Measurements from ENCODE around the gene UST.

Gene UST

GRCh38 chr6:149084808-149085556 lies 338.2 kb downstream of the UST start:
- H3K27ac ChIP-seq (ENCODE audit: low read length), result no peak overlapping the region
- H3K4me1 ChIP-seq (ENCODE audit: control insufficient read depth, low read depth, low read length), result no peaks in the 10 kb centered on the region
- no peaks in the 10 kb centered on the region for H3K36me3 ChIP-seq (ENCODE audit: control insufficient read depth, low read depth, low read length)

GRCh38 chr6:149085557-149085938 lies 338.7 kb downstream of the UST start:
- Histone ChIP-seq H3K4me3 (ENCODE audit: low read length) (no peak overlapping the region), H3K9ac (ENCODE audit: low read length) (no peak overlapping the region), H3K27me3 (ENCODE audit: control insufficient read depth, insufficient read depth, low read length) (no peaks in the 10 kb centered on the region), H3K4me1 (ENCODE audit: control insufficient read depth, low read depth, low read length) (no peaks in the 10 kb centered on the region), H3K36me3 (ENCODE audit: control insufficient read depth, low read depth, low read length) (no peaks in the 10 kb centered on the region), H3K27ac (ENCODE audit: low read length) (no peak overlapping the region), H3K9me3 (ENCODE audit: control insufficient read depth, low read depth, low read length) (no peaks in the 10 kb centered on the region)

More at GRCh38 chr6:149084808-149085556, 338.2 kb downstream of the UST start:
- Histone ChIP-seq H3K9me3 (ENCODE audit: control insufficient read depth, low read depth, low read length) (no peaks in the 10 kb centered on the region), H3K4me3 (ENCODE audit: low read length) (no peak overlapping the region), H3K27me3 (ENCODE audit: control insufficient read depth, insufficient read depth, low read length) (no peaks in the 10 kb centered on the region), H3K9ac (ENCODE audit: low read length) (no peak overlapping the region)

- Histone ChIP-seq H3K4me1 (ENCODE audit: control insufficient read depth, low read depth, low read length) (no peaks in the 10 kb centered on the region), H3K27ac (ENCODE audit: low read length) (no peak overlapping the region), H3K27me3 (ENCODE audit: control insufficient read depth, insufficient read depth, low read length) (no peaks in the 10 kb centered on the region), H3K36me3 (ENCODE audit: control insufficient read depth, low read depth, low read length) (no peaks in the 10 kb centered on the region), H3K4me3 (ENCODE audit: low read length) (no peak overlapping the region), H3K9ac (ENCODE audit: low read length) (no peak overlapping the region), H3K9me3 (ENCODE audit: control insufficient read depth, low read depth, low read length) (no peaks in the 10 kb centered on the region)
These were observed 339.5 kb downstream of the UST start for GRCh38 chr6:149086363-149086762.

- H3K4me3 ChIP-seq (ENCODE audit: low read length), result no peak overlapping the region
- no peak overlapping the region for H3K27ac ChIP-seq (ENCODE audit: low read length)
- no peaks in the 10 kb centered on the region for H3K9me3 ChIP-seq (ENCODE audit: control insufficient read depth, low read depth, low read length)
- no peak overlapping the region for H3K9ac ChIP-seq (ENCODE audit: low read length)
- H3K36me3 ChIP-seq (ENCODE audit: control insufficient read depth, low read depth, low read length), result no peaks in the 10 kb centered on the region
- no peaks in the 10 kb centered on the region for H3K4me1 ChIP-seq (ENCODE audit: control insufficient read depth, low read depth, low read length)
- no peaks in the 10 kb centered on the region for H3K27me3 ChIP-seq (ENCODE audit: control insufficient read depth, insufficient read depth, low read length)
These were observed 341.1 kb downstream of the UST start for GRCh38 chr6:149087898-149088297.

GRCh38 chr6:149088361-149088760 lies 341.5 kb downstream of the UST start:
- Histone ChIP-seq H3K27ac (ENCODE audit: low read length) (no peak overlapping the region), H3K9ac (ENCODE audit: low read length) (no peak overlapping the region), H3K4me3 (ENCODE audit: low read length) (no peak overlapping the region), H3K4me1 (ENCODE audit: control insufficient read depth, low read depth, low read length) (no peaks in the 10 kb centered on the region), H3K36me3 (ENCODE audit: control insufficient read depth, low read depth, low read length) (no peaks in the 10 kb centered on the region), H3K27me3 (ENCODE audit: control insufficient read depth, insufficient read depth, low read length) (no peaks in the 10 kb centered on the region), H3K9me3 (ENCODE audit: control insufficient read depth, low read depth, low read length) (no peaks in the 10 kb centered on the region)

GRCh38 chr6:149089510-149089909 lies 342.7 kb downstream of the UST start:
- H3K27ac ChIP-seq (ENCODE audit: low read length), result no peak overlapping the region
- H3K4me1 ChIP-seq (ENCODE audit: control insufficient read depth, low read depth, low read length), result no peaks in the 10 kb centered on the region
- no peaks in the 10 kb centered on the region for H3K36me3 ChIP-seq (ENCODE audit: control insufficient read depth, low read depth, low read length)
- H3K27me3 ChIP-seq (ENCODE audit: control insufficient read depth, insufficient read depth, low read length), result no peaks in the 10 kb centered on the region
- H3K9me3 ChIP-seq (ENCODE audit: control insufficient read depth, low read depth, low read length), result no peaks in the 10 kb centered on the region
- H3K4me3 ChIP-seq (ENCODE audit: low read length), result no peak overlapping the region
- no peak overlapping the region for H3K9ac ChIP-seq (ENCODE audit: low read length)

- Histone ChIP-seq H3K27ac (ENCODE audit: low read length) (no peak overlapping the region), H3K9ac (ENCODE audit: low read length) (no peak overlapping the region), H3K4me1 (ENCODE audit: control insufficient read depth, low read depth, low read length) (no peaks in the 10 kb centered on the region), H3K36me3 (ENCODE audit: control insufficient read depth, low read depth, low read length) (no peaks in the 10 kb centered on the region), H3K4me3 (ENCODE audit: low read length) (no peak overlapping the region), H3K27me3 (ENCODE audit: control insufficient read depth, insufficient read depth, low read length) (no peaks in the 10 kb centered on the region), H3K9me3 (ENCODE audit: control insufficient read depth, low read depth, low read length) (no peaks in the 10 kb centered on the region)
These were observed 344.1 kb downstream of the UST start for GRCh38 chr6:149090937-149091336.

- no peaks in the 10 kb centered on the region for H3K4me1 ChIP-seq (ENCODE audit: control insufficient read depth, low read depth, low read length)
- H3K27ac ChIP-seq (ENCODE audit: low read length), result no peak overlapping the region
- H3K9ac ChIP-seq (ENCODE audit: low read length), result no peak overlapping the region
- no peak overlapping the region for H3K4me3 ChIP-seq (ENCODE audit: low read length)
- no peaks in the 10 kb centered on the region for H3K36me3 ChIP-seq (ENCODE audit: control insufficient read depth, low read depth, low read length)
- no peaks in the 10 kb centered on the region for H3K9me3 ChIP-seq (ENCODE audit: control insufficient read depth, low read depth, low read length)
- H3K27me3 ChIP-seq (ENCODE audit: control insufficient read depth, insufficient read depth, low read length), result no peaks in the 10 kb centered on the region
These were observed 346.8 kb downstream of the UST start for GRCh38 chr6:149093643-149094042.

GRCh38 chr6:149094156-149094555 lies 347.3 kb downstream of the UST start:
- no peak overlapping the region for H3K4me3 ChIP-seq (ENCODE audit: low read length)

GRCh38 chr6:149094934-149095351 lies 348.1 kb downstream of the UST start:
- no peak overlapping the region for H3K9ac ChIP-seq (ENCODE audit: low read length)
- no peaks in the 10 kb centered on the region for H3K4me1 ChIP-seq (ENCODE audit: control insufficient read depth, low read depth, low read length)
- no peaks in the 10 kb centered on the region for H3K27me3 ChIP-seq (ENCODE audit: control insufficient read depth, insufficient read depth, low read length)
- no peaks in the 10 kb centered on the region for H3K9me3 ChIP-seq (ENCODE audit: control insufficient read depth, low read depth, low read length)
- no peak overlapping the region for H3K4me3 ChIP-seq (ENCODE audit: low read length)
- no peaks in the 10 kb centered on the region for H3K36me3 ChIP-seq (ENCODE audit: control insufficient read depth, low read depth, low read length)
- no peak overlapping the region for H3K27ac ChIP-seq (ENCODE audit: low read length)

More at GRCh38 chr6:149094156-149094555, 347.3 kb downstream of the UST start:
- H3K36me3 ChIP-seq (ENCODE audit: control insufficient read depth, low read depth, low read length), result no peaks in the 10 kb centered on the region
- no peaks in the 10 kb centered on the region for H3K9me3 ChIP-seq (ENCODE audit: control insufficient read depth, low read depth, low read length)
- no peak overlapping the region for H3K27ac ChIP-seq (ENCODE audit: low read length)
- H3K4me1 ChIP-seq (ENCODE audit: control insufficient read depth, low read depth, low read length), result no peaks in the 10 kb centered on the region
- H3K27me3 ChIP-seq (ENCODE audit: control insufficient read depth, insufficient read depth, low read length), result no peaks in the 10 kb centered on the region
- H3K9ac ChIP-seq (ENCODE audit: low read length), result no peak overlapping the region

GRCh38 chr6:149095842-149096241 lies 349.0 kb downstream of the UST start:
- no peaks in the 10 kb centered on the region for H3K27me3 ChIP-seq (ENCODE audit: control insufficient read depth, insufficient read depth, low read length)
- no peak overlapping the region for H3K4me3 ChIP-seq (ENCODE audit: low read length)
- H3K27ac ChIP-seq (ENCODE audit: low read length), result no peak overlapping the region
- H3K9ac ChIP-seq (ENCODE audit: low read length), result no peak overlapping the region
- H3K9me3 ChIP-seq (ENCODE audit: control insufficient read depth, low read depth, low read length), result no peaks in the 10 kb centered on the region
- no peaks in the 10 kb centered on the region for H3K4me1 ChIP-seq (ENCODE audit: control insufficient read depth, low read depth, low read length)
- H3K36me3 ChIP-seq (ENCODE audit: control insufficient read depth, low read depth, low read length), result no peaks in the 10 kb centered on the region

GRCh38 chr6:149097794-149098193 lies 351.0 kb downstream of the UST start:
- Histone ChIP-seq H3K9me3 (ENCODE audit: control insufficient read depth, low read depth, low read length) (no peaks in the 10 kb centered on the region), H3K9ac (ENCODE audit: low read length) (no peak overlapping the region), H3K4me3 (ENCODE audit: low read length) (no peak overlapping the region), H3K27me3 (ENCODE audit: control insufficient read depth, insufficient read depth, low read length) (no peaks in the 10 kb centered on the region), H3K27ac (ENCODE audit: low read length) (no peak overlapping the region), H3K36me3 (ENCODE audit: control insufficient read depth, low read depth, low read length) (no peaks in the 10 kb centered on the region), H3K4me1 (ENCODE audit: control insufficient read depth, low read depth, low read length) (no peaks in the 10 kb centered on the region)

Data from iPS-18a (cell line).